HepG2 (cell line): ENCODE data around the gene EXTL1. TPM values are rescaled to one million over a fixed set of nuclear protein-coding genes. Genes with fewer than 3 reads are reported as not detected.

ENCODE experiments used
- BRCA1 ChIP-seq: sonication (generic); formaldehyde crosslinking; IDR thresholded peaks from 2 replicates; pipeline ENCODE4 v1.4.0; 2020; ENCODE audit warnings: missing genetic modification reagents
- EEA1 ChIP-seq: sonication (generic); formaldehyde crosslinking; IDR thresholded peaks from 2 replicates; pipeline ENCODE4 v1.5.1; 2020; ENCODE audit warnings: mild to moderate bottlenecking, missing genetic modification reagents, borderline replicate concordance
- ETV6 ChIP-seq: sonication (generic); formaldehyde crosslinking; conservative IDR thresholded peaks from 2 replicates; pipeline ENCODE4 v1.4.0; 2020; ENCODE audit warnings: missing genetic modification reagents
- FOXA1 ChIP-seq, 2 experiments: fragments of 450-650 bp in 1 of 2; sonication (generic) in 1 of 2; formaldehyde crosslinking in 1 of 2; IDR thresholded peaks; 2 replicates each; pipeline versions ENCODE4 v1.4.0 to v1.6.1; 2016 to 2020; ENCODE audit warnings: missing genetic modification reagents in 1 of 2
- FOXK1 ChIP-seq: sonication (generic); formaldehyde crosslinking; IDR thresholded peaks from 2 replicates; pipeline ENCODE4 v1.4.0; 2020; ENCODE audit warnings: low read depth, missing genetic modification reagents, borderline replicate concordance
- GABPB1 ChIP-seq: IDR thresholded peaks from 2 replicates; pipeline ENCODE4 v1.6.1; 2016; ENCODE audit warnings: mild to moderate bottlenecking, missing genetic modification reagents, moderate library complexity, missing compliant biosample characterization
- HMG20B ChIP-seq: conservative IDR thresholded peaks from 2 replicates; pipeline ENCODE4 v1.6.1; 2016; ENCODE audit warnings: missing genetic modification reagents, missing compliant biosample characterization
- KMT2B ChIP-seq: IDR thresholded peaks from 2 replicates; pipeline ENCODE4 v1.6.1; 2016; ENCODE audit warnings: missing genetic modification reagents, missing compliant biosample characterization
- MEIS1 ChIP-seq: sonication (generic); formaldehyde crosslinking; IDR thresholded peaks from 2 replicates; pipeline ENCODE4 v1.9.0; 2021; ENCODE audit warnings: mild to moderate bottlenecking, missing genetic modification reagents, moderate library complexity, borderline replicate concordance
- NAIF1 ChIP-seq: sonication (generic); formaldehyde crosslinking; IDR thresholded peaks from 2 replicates; pipeline ENCODE4 v1.5.0; 2020; ENCODE audit warnings: mild to moderate bottlenecking, missing genetic modification reagents, borderline replicate concordance
- NFKB2 ChIP-seq: sonication (generic); formaldehyde crosslinking; IDR thresholded peaks from 2 replicates; pipeline ENCODE4 v1.4.0; 2020; ENCODE audit warnings: missing genetic modification reagents, borderline replicate concordance
- SP4 ChIP-seq: sonication (generic); formaldehyde crosslinking; IDR thresholded peaks from 2 replicates; pipeline ENCODE4 v1.8.1; 2023; ENCODE audit warnings: mild to moderate bottlenecking, missing genetic modification reagents
- YY1 ChIP-seq: IDR thresholded peaks from 2 replicates; pipeline ENCODE4 v1.6.1; 2011; ENCODE audit warnings: low read length, low read depth, moderate library complexity, mild to moderate bottlenecking; ENCODE audit not compliant: insufficient read depth, insufficient replicate concordance
- ZNF10 ChIP-seq: sonication (generic); formaldehyde crosslinking; IDR thresholded peaks from 2 replicates; pipeline ENCODE4 v1.4.0; 2020; ENCODE audit warnings: mild to moderate bottlenecking, low read depth, missing genetic modification reagents, borderline replicate concordance
- ZNF605 ChIP-seq: sonication (generic); formaldehyde crosslinking; IDR thresholded peaks from 2 replicates; pipeline ENCODE4 v1.8.0; 2022; ENCODE audit warnings: mild to moderate bottlenecking, missing genetic modification reagents
- ZNF790 ChIP-seq: sonication (generic); formaldehyde crosslinking; IDR thresholded peaks from 2 replicates; pipeline ENCODE4 v1.8.0; 2022; ENCODE audit warnings: missing genetic modification reagents, mild to moderate bottlenecking, borderline replicate concordance
- polyA plus RNA-seq, 8 experiments: library from polyadenylated mRNA; depleted of rRNA in 3 of 8; stranded (reverse) in 7 of 8; unstranded in 1 of 8; fragments of >200 nt; fragmentation: Illumina TruSeq in 4 of 8; extraction: Trizol in 4 of 8; gene quantifications; 2 replicates each; pipeline versions ENCODE4 v1.2.1 to v1.2.3, GENCODE V29; 2011 to 2016; ENCODE audit warnings: low read depth in 4 of 8, missing spikeins in 1 of 8, mixed read lengths in 1 of 8; ENCODE audit not compliant: insufficient read depth in 1 of 8
- total RNA-seq, 5 experiments: library from RNA; depleted of rRNA; stranded (reverse); fragments of >200 nt; fragmentation: Illumina TruSeq; extraction: Trizol; gene quantifications; 2 replicates each; pipeline ENCODE4 v1.2.3, GENCODE V29; 2016; ENCODE audit warnings: low read depth in 1 of 5
- TF ChIP-seq, protein P1 (sequence below): sonication (generic); formaldehyde crosslinking; conservative IDR thresholded peaks from 2 replicates; pipeline ENCODE4 v1.8.0; 2022; ENCODE audit warnings: mild to moderate bottlenecking, moderate library complexity, missing genetic modification reagents
- TF ChIP-seq, protein P2 (sequence below): IDR thresholded peaks from 2 replicates; pipeline ENCODE4 v1.6.1; 2016; ENCODE audit warnings: mild to moderate bottlenecking
- TF ChIP-seq, protein P3 (sequence below): sonication (generic); formaldehyde crosslinking; IDR thresholded peaks from 2 replicates; pipeline ENCODE4 v1.4.0; 2020; ENCODE audit warnings: missing genetic modification reagents
- TF ChIP-seq, protein P4 (sequence below): sonication (generic); formaldehyde crosslinking; IDR thresholded peaks from 2 replicates; pipeline ENCODE4 v1.4.0; 2020; ENCODE audit warnings: mild to moderate bottlenecking, missing genetic modification reagents

Gene EXTL1
- total and polyA plus RNA-seq, 2 of the 13 experiments (the other 11 are each of a cell fraction or from before 2014, with no cell fraction given), result 0.35 to 1.0 TPM

DNA sequence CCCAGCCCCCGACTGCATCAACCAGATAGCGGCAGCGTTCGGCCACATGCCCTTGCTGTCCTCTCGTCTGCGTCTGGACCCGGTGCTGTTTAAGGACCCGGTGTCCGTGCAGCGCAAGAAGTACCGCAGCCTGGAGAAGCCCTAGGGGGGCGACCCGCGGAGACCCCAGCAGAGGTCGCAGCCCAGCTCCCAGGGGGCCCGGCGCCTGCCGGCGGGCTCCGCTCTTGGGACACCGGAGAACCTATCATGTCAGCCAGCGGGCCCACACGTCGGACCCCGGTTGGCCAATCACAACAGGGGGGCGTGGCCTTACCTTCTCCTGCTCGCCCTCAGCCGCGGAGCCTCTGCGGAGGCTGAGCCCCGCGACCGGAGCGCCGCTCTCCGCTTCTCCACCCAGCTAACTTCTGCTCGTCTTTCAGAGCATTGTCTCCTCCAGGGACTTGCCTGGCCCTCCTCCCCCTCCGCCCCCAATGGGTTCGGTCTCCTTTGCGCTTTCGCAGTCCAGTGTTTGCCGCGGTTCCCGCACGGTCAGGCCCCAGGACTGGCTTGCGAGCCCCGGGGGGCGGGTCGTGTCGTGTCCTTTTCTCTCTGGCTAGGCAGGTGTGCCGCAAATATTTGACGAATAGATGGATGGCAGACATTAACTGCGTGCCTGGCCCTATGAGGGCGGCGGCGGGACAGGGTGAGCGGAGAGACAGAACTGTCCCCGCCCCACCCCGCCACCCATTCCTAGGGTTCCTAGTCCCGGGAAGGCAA lies 13.8 kb downstream of the EXTL1 start (continued):
- TF ChIP-seq NAIF1, result 0 out of 2 replicates have a peak, but pooled peaks have one; percentile 36
- 0 out of 2 replicates have a peak, but pooled peaks have one; percentile 17 for TF ChIP-seq HMG20B (CRISPR knock-in tag)
- TF ChIP-seq, protein P1, sequence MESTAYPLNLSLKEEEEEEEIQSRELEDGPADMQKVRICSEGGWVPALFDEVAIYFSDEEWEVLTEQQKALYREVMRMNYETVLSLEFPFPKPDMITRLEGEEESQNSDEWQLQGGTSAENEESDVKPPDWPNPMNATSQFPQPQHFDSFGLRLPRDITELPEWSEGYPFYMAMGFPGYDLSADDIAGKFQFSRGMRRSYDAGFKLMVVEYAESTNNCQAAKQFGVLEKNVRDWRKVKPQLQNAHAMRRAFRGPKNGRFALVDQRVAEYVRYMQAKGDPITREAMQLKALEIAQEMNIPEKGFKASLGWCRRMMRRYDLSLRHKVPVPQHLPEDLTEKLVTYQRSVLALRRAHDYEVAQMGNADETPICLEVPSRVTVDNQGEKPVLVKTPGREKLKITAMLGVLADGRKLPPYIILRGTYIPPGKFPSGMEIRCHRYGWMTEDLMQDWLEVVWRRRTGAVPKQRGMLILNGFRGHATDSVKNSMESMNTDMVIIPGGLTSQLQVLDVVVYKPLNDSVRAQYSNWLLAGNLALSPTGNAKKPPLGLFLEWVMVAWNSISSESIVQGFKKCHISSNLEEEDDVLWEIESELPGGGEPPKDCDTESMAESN, result 0 out of 2 replicates have a peak, but pooled peaks have one; percentile 17
- no peak for TF ChIP-seq FOXA1 (IDR thresholded peaks at IDR 0.05)
- TF ChIP-seq FOXA1 (CRISPR knock-in tag; IDR thresholded peaks at IDR 0.05), result no peak
- TF ChIP-seq, protein P2, sequence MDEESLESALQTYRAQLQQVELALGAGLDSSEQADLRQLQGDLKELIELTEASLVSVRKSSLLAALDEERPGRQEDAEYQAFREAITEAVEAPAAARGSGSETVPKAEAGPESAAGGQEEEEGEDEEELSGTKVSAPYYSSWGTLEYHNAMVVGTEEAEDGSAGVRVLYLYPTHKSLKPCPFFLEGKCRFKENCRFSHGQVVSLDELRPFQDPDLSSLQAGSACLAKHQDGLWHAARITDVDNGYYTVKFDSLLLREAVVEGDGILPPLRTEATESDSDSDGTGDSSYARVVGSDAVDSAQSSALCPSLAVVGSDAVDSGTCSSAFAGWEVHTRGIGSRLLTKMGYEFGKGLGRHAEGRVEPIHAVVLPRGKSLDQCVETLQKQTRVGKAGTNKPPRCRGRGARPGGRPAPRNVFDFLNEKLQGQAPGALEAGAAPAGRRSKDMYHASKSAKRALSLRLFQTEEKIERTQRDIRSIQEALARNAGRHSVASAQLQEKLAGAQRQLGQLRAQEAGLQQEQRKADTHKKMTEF (CRISPR knock-in tag), result peak; percentile 64; the same call in 1 of the 2 replicates
- no peak for TF ChIP-seq ZNF10 (CRISPR knock-in tag)
- TF ChIP-seq NFKB2 (CRISPR knock-in tag), result peak; percentile 63; the same call in 1 of the 2 replicates
- TF ChIP-seq SP4 (CRISPR knock-in tag), result peak; percentile 72
- TF ChIP-seq EEA1, result no peak
- TF ChIP-seq YY1, result peak; percentile 53
- TF ChIP-seq ZNF605, result 0 out of 2 replicates have a peak, but pooled peaks have one; percentile 14
- TF ChIP-seq BRCA1 (CRISPR knock-in tag), result no peak
- peak; percentile 62; the same call in 1 of the 2 replicates for TF ChIP-seq GABPB1 (CRISPR knock-in tag)
- TF ChIP-seq, protein P3, sequence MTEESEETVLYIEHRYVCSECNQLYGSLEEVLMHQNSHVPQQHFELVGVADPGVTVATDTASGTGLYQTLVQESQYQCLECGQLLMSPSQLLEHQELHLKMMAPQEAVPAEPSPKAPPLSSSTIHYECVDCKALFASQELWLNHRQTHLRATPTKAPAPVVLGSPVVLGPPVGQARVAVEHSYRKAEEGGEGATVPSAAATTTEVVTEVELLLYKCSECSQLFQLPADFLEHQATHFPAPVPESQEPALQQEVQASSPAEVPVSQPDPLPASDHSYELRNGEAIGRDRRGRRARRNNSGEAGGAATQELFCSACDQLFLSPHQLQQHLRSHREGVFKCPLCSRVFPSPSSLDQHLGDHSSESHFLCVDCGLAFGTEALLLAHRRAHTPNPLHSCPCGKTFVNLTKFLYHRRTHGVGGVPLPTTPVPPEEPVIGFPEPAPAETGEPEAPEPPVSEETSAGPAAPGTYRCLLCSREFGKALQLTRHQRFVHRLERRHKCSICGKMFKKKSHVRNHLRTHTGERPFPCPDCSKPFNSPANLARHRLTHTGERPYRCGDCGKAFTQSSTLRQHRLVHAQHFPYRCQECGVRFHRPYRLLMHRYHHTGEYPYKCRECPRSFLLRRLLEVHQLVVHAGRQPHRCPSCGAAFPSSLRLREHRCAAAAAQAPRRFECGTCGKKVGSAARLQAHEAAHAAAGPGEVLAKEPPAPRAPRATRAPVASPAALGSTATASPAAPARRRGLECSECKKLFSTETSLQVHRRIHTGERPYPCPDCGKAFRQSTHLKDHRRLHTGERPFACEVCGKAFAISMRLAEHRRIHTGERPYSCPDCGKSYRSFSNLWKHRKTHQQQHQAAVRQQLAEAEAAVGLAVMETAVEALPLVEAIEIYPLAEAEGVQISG (CRISPR knock-in tag), result peak; percentile 98
- TF ChIP-seq, protein P4, sequence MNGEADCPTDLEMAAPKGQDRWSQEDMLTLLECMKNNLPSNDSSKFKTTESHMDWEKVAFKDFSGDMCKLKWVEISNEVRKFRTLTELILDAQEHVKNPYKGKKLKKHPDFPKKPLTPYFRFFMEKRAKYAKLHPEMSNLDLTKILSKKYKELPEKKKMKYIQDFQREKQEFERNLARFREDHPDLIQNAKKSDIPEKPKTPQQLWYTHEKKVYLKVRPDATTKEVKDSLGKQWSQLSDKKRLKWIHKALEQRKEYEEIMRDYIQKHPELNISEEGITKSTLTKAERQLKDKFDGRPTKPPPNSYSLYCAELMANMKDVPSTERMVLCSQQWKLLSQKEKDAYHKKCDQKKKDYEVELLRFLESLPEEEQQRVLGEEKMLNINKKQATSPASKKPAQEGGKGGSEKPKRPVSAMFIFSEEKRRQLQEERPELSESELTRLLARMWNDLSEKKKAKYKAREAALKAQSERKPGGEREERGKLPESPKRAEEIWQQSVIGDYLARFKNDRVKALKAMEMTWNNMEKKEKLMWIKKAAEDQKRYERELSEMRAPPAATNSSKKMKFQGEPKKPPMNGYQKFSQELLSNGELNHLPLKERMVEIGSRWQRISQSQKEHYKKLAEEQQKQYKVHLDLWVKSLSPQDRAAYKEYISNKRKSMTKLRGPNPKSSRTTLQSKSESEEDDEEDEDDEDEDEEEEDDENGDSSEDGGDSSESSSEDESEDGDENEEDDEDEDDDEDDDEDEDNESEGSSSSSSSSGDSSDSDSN (CRISPR knock-in tag), result peak; percentile 60; the same call in 1 of the 2 replicates
- TF ChIP-seq KMT2B, result 0 out of 2 replicates have a peak, but pooled peaks have one; percentile 2
- TF ChIP-seq FOXK1, result no peak
- TF ChIP-seq ZNF790 (CRISPR knock-in tag), result peak; percentile 87; the same call in 1 of the 2 replicates
- no peak for TF ChIP-seq ETV6 (CRISPR knock-in tag)
- TF ChIP-seq MEIS1 (CRISPR knock-in tag), result peak; percentile 45; the same call in 1 of the 2 replicates
